ENCODE results near the gene CRYBB2.
A peak's percentile ranks its signal among the peaks of the same experiment; 100 is the strongest.
"Not testable (repeated sequence)": the region's sequence is repeated elsewhere in the genome, so short reads cannot be mapped to it uniquely, and the experiment has no call there.

CRYBB2 gene

DNA sequence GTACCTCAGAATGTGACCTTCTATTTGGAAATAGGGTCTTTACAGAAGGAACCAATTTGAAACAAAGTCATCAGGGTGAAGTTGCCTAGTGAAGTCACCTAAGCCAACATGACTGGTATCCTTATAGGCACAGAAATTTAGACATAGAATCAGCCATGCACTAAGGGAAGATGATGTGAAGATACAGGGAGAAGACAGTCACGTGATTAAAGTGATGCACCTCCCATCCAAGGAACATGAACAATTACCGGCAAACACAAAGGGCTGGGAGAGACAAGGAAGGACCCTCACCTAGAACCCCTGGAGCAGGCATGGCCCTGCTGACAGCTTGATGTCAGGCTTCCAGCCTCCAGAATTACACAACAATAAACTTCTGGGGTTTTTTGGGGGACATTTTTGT, 3.2 kb upstream of the CRYBB2 start:
- TF ChIP-seq CTCF (conservative IDR thresholded peaks at IDR 0.05; ENCODE audit: low read depth, low read length) = no peak
- no peak for DNase-seq (ENCODE audit: low read depth)
- H3K4me3 ChIP-seq (ENCODE audit: low read depth, low read length) = no peak overlapping the region

GRCh38 chr22:25219948-25220442, 556 bp downstream of the CRYBB2 start:
- no peak for TF ChIP-seq CTCF (conservative IDR thresholded peaks at IDR 0.05; ENCODE audit: low read depth, low read length)

GRCh38 chr22:25221790-25222189, 2.4 kb downstream of the CRYBB2 start:
- H3K4me3 ChIP-seq (ENCODE audit: low read depth, low read length) = no peak overlapping the region
- TF ChIP-seq CTCF (conservative IDR thresholded peaks at IDR 0.05; ENCODE audit: low read depth, low read length) = no peak
- DNase-seq (ENCODE audit: low read depth) = no peak

More at GRCh38 chr22:25219948-25220442, 556 bp downstream of the CRYBB2 start:
- no peak overlapping the region for H3K4me3 ChIP-seq (ENCODE audit: low read depth, low read length)
- DNase-seq (ENCODE audit: low read depth) = no peak

GRCh38 chr22:25223269-25223850, 3.9 kb downstream of the CRYBB2 start:
- DNase-seq (ENCODE audit: low read depth) = no peak
- H3K4me3 ChIP-seq (ENCODE audit: low read depth, low read length) = no peak overlapping the region
- no peak for TF ChIP-seq CTCF (conservative IDR thresholded peaks at IDR 0.05; ENCODE audit: low read depth, low read length)

DNA sequence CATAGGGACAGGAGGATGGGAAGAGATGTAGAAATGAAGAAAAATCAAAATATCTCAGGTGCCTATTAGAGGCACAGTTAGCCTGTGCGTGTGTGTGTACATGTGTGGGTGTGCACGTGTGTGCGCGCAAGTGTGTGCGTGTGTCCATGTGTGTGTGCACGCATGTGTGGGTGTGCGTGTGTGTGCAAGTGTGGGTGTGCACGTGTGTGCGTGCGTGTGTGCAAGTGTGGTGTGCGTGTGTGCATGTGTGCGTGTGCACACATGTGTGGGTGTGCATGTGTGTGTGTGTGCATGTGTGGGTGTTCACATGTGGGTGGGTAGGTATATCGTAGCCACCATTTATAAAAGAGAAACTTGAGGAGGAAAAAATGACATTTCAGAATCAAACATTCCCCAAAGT, 9.4 kb downstream of the CRYBB2 start:
- H3K4me3 ChIP-seq (ENCODE audit: low read depth, low read length) = no peak overlapping the region
- DNase-seq (ENCODE audit: low read depth) = no peak
- no peak for TF ChIP-seq CTCF (conservative IDR thresholded peaks at IDR 0.05; ENCODE audit: low read depth, low read length)

GRCh38 chr22:25230760-25231159, 11.3 kb downstream of the CRYBB2 start:
- not testable (repeated sequence) for H3K4me3 ChIP-seq (ENCODE audit: low read depth, low read length); DNase-seq (ENCODE audit: low read depth)

DNA sequence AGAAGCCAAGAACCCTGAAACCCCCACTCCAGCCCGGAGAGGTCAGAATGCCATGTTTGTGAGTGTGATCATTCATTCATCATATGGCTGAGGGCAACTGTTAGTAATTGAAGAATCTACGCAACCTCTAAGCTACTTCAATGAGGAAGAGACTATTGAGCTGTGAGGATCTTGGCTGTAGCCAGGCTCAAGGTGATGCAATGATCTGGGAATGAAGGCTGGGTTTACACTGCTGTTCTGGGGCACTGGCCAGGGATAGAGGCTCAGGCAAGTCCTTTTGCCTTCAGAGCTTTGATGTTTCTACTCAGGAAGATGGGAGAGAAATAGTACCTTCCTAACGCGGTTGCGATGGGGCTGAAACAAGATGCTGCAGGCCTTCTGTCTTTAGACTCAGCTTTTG, 12.9 kb downstream of the CRYBB2 start:
- no peak for TF ChIP-seq CTCF (conservative IDR thresholded peaks at IDR 0.05; ENCODE audit: low read depth, low read length)
- no peak overlapping the region for H3K4me3 ChIP-seq (ENCODE audit: low read depth, low read length)
- peak; percentile 11 for DNase-seq (ENCODE audit: low read depth)

- not testable (repeated sequence) for DNase-seq (ENCODE audit: low read depth)
Observed at GRCh38 chr22:25233706-25234105, 14.3 kb downstream of the CRYBB2 start.

More at GRCh38 chr22:25233706-25234105, 14.3 kb downstream of the CRYBB2 start:
- H3K4me3 ChIP-seq (ENCODE audit: low read depth, low read length) = not testable (repeated sequence)

All from choroid plexus epithelial cell (primary cell).